H9 (cell line): Measurements from ENCODE around the gene GAS6. TPM values are rescaled to one million over a fixed set of nuclear protein-coding genes. Genes with fewer than 3 reads are reported as not detected.

ENCODE experiments used
- DNase-seq: peaks from one replicate; pipeline ENCODE4 v3.0.0-alpha.2; 2017
- H2AFZ ChIP-seq: one replicate; pipeline ENCODE4 v1.6.1; 2013; ENCODE audit warnings: mild to moderate bottlenecking, low read length, control low read depth, moderate library complexity
- H2AK5ac ChIP-seq: 2 replicates; pipeline ENCODE4 v1.6.1; 2013; ENCODE audit warnings: low read length, control low read depth, mixed read lengths; ENCODE audit not compliant: insufficient read length
- H2BK120ac ChIP-seq: one replicate; pipeline ENCODE4 v1.6.1; 2013; ENCODE audit warnings: low read depth, mild to moderate bottlenecking, low read length, control low read depth, inconsistent platforms; ENCODE audit not compliant: poor library complexity, severe bottlenecking
- H2BK12ac ChIP-seq: 2 replicates; pipeline ENCODE4 v1.6.1; 2013; ENCODE audit warnings: low read length, control low read depth, mixed read lengths, low read depth; ENCODE audit not compliant: insufficient read length
- H2BK15ac ChIP-seq: 2 replicates; pipeline ENCODE4 v1.6.1; 2013; ENCODE audit warnings: low read depth, low read length, control low read depth
- H2BK20ac ChIP-seq: one replicate; pipeline ENCODE4 v1.6.1; 2013; ENCODE audit warnings: low read depth, mild to moderate bottlenecking, low read length, control low read depth, inconsistent platforms; ENCODE audit not compliant: poor library complexity, severe bottlenecking
- H2BK5ac ChIP-seq: 2 replicates; pipeline ENCODE4 v1.6.1; 2013; ENCODE audit warnings: low read length, control low read depth, mixed read lengths; ENCODE audit not compliant: insufficient read length
- H3K14ac ChIP-seq: 2 replicates; pipeline ENCODE4 v1.6.1; 2013; ENCODE audit warnings: low read length, control low read depth; ENCODE audit not compliant: insufficient read depth
- H3K18ac ChIP-seq: 2 replicates; pipeline ENCODE4 v1.6.1; 2013; ENCODE audit warnings: low read depth, mild to moderate bottlenecking, mixed read lengths, low read length, control low read depth; ENCODE audit not compliant: insufficient read length
- H3K23ac ChIP-seq: 2 replicates; pipeline ENCODE4 v1.6.1; 2013; ENCODE audit warnings: low read length, control low read depth, mixed read lengths, low read depth; ENCODE audit not compliant: insufficient read length
- H3K23me2 ChIP-seq: 2 replicates; pipeline ENCODE4 v1.6.1; 2013; ENCODE audit warnings: low read depth, mild to moderate bottlenecking, mixed read lengths, low read length, control low read depth; ENCODE audit not compliant: insufficient read length, poor library complexity, severe bottlenecking
- H3K27ac ChIP-seq: 2 replicates; pipeline ENCODE4 v1.5.1; 2013; ENCODE audit warnings: low read length, control low read depth, mixed read lengths, low read depth; ENCODE audit not compliant: insufficient read length
- H3K27me3 ChIP-seq: 2 replicates; pipeline ENCODE4 v1.6.1; 2013; ENCODE audit warnings: low read length, control low read depth, inconsistent platforms; ENCODE audit not compliant: insufficient read depth
- H3K4ac ChIP-seq: 2 replicates; pipeline ENCODE4 v1.6.1; 2013; ENCODE audit warnings: low read depth, mild to moderate bottlenecking, control low read depth, inconsistent platforms, low read length, moderate library complexity
- H3K4me1 ChIP-seq: 2 replicates; pipeline ENCODE4 v1.6.1; 2013; ENCODE audit warnings: low read length, control low read depth, inconsistent platforms; ENCODE audit not compliant: insufficient read depth
- H3K4me2 ChIP-seq: 2 replicates; pipeline ENCODE4 v1.6.1; 2013; ENCODE audit warnings: low read length, control low read depth, mixed read lengths; ENCODE audit not compliant: insufficient read length, insufficient read depth
- H3K56ac ChIP-seq: 2 replicates; pipeline ENCODE4 v1.6.1; 2013; ENCODE audit warnings: low read depth, mild to moderate bottlenecking, mixed read lengths, low read length, control low read depth; ENCODE audit not compliant: insufficient read length
- H3K79me1 ChIP-seq: 2 replicates; pipeline ENCODE4 v1.6.1; 2013; ENCODE audit warnings: low read depth, mild to moderate bottlenecking, moderate library complexity, low read length, control low read depth, inconsistent platforms; ENCODE audit not compliant: insufficient read depth, poor library complexity, severe bottlenecking
- H3K79me2 ChIP-seq: 2 replicates; pipeline ENCODE4 v1.6.1; 2013; ENCODE audit warnings: low read length, control low read depth, inconsistent platforms; ENCODE audit not compliant: insufficient read depth
- H3K9ac ChIP-seq: 2 replicates; pipeline ENCODE4 v1.6.1; 2013; ENCODE audit warnings: low read length, control low read depth, mixed read lengths; ENCODE audit not compliant: insufficient read length; ENCODE audit errors: extremely low read depth
- H3K9me3 ChIP-seq: one replicate; pipeline ENCODE4 v1.6.1; 2013; ENCODE audit warnings: low read depth, low read length, inconsistent platforms; ENCODE audit not compliant: control insufficient read depth
- H3T11ph ChIP-seq: one replicate; pipeline ENCODE4 v1.6.1; 2013; ENCODE audit warnings: mild to moderate bottlenecking, low read length, control low read depth, inconsistent platforms
- H4K20me1 ChIP-seq: one replicate; pipeline ENCODE4 v1.6.1; 2013; ENCODE audit not compliant: control insufficient read depth, insufficient read length, insufficient read depth
- H4K5ac ChIP-seq: 2 replicates; pipeline ENCODE4 v1.6.1; 2013; ENCODE audit warnings: low read depth, mild to moderate bottlenecking, mixed read lengths, low read length, control low read depth; ENCODE audit not compliant: insufficient read length
- H4K8ac ChIP-seq: replicated peaks from 2 replicates; pipeline ENCODE4 v1.6.1; 2013; ENCODE audit warnings: low read length, control low read depth, mixed read lengths, low read depth; ENCODE audit not compliant: insufficient read length
- H4K91ac ChIP-seq: 2 replicates; pipeline ENCODE4 v1.6.1; 2013; ENCODE audit warnings: low read depth, mild to moderate bottlenecking, moderate library complexity, mixed read lengths, low read length, control low read depth; ENCODE audit not compliant: insufficient read length
- H3K27ac Mint-ChIP-seq, 3 experiments: 2 replicates in 2 of 3; 3 replicates in 1 of 3; pipeline ENCODE4 v1.8.0; 2020 to 2021; ENCODE audit warnings: mixed read lengths in 3 of 3, mild to moderate bottlenecking in 1 of 3, moderate library complexity in 1 of 3
- H3K27me3 Mint-ChIP-seq: 2 replicates; pipeline ENCODE4 v1.8.0; 2021; ENCODE audit warnings: low read depth, mild to moderate bottlenecking, moderate library complexity, mixed read lengths
- H3K36me3 Mint-ChIP-seq, 3 experiments: 2 replicates in 2 of 3; 3 replicates in 1 of 3; pipeline ENCODE4 v1.8.0; 2020 to 2021; ENCODE audit warnings: low read depth in 3 of 3, mixed read lengths in 3 of 3; ENCODE audit not compliant: insufficient read depth in 1 of 3
- H3K4me1 Mint-ChIP-seq, 2 experiments: 2 replicates each; pipeline ENCODE4 v1.8.0; 2020; ENCODE audit warnings: mixed read lengths in 2 of 2
- H3K4me3 Mint-ChIP-seq, 2 experiments: 2 replicates in 1 of 2; 3 replicates in 1 of 2; pipeline ENCODE4 v1.8.0; 2020 to 2021; ENCODE audit warnings: mild to moderate bottlenecking in 2 of 2, mixed read lengths in 2 of 2, moderate library complexity in 1 of 2
- H3K9me3 Mint-ChIP-seq, 2 experiments: 2 replicates in 1 of 2; 3 replicates in 1 of 2; pipeline ENCODE4 v1.8.0; 2020; ENCODE audit warnings: mild to moderate bottlenecking in 2 of 2, mixed read lengths in 2 of 2, moderate library complexity in 1 of 2
- CTCF ChIP-seq: fragments of 200-600 bp; sonication (generic); conservative IDR thresholded peaks from 3 replicates; pipeline ENCODE4 v1.8.0; 2021; ENCODE audit warnings: antibody characterized with exemption, mild to moderate bottlenecking
- WGBS: extraction: QIAGEN DNeasy Blood & Tissue Kit; methylation state at CpG from one replicate; pipeline ENCODE4 v1.1.7; 2013; ENCODE audit warnings: missing lambda C conversion rate, low lambda C conversion rate, mixed read lengths; ENCODE audit not compliant: insufficient read length; ENCODE audit errors: extremely low coverage; 5-methylcytosine and 5-hydroxymethylcytosine counted together
- total RNA-seq: library from RNA; stranded (reverse); gene quantifications from 2 replicates; pipeline ENCODE4 v1.2.1, GENCODE V29; 2021

GAS6 gene
- total RNA-seq, 1 experiment from 2014 or later, result 20.5 TPM

GRCh38 chr13:113901231-113901630 is 37.4 kb upstream of the GAS6 start:
- H3K36me3 Mint-ChIP-seq, result peaks cover 0 to 8% (median 6%) of the 10 kb centered on the region in 3 experiments; a peak in 5 of 7 replicates
- no peaks in the 10 kb centered on the region for H4K20me1 ChIP-seq

More at GRCh38 chr13:113901231-113901630, 37.4 kb upstream of the GAS6 start:
- Mint-ChIP-seq H3K27me3 (peaks cover 5% of the 10 kb centered on the region), H3K9me3 (peaks cover 4 to 11% of the 10 kb centered on the region in 2 experiments; a peak in 4 of 5 replicates), H3K4me1 (peaks cover 3 to 7% of the 10 kb centered on the region in 2 experiments; a peak in 2 of 4 replicates), H3K4me3 (no peak overlapping the region), H3K27ac (no peak overlapping the region)
- Histone ChIP-seq H3K27me3 (no peaks in the 10 kb centered on the region), H3K23ac (no peak overlapping the region), H4K8ac (no peak overlapping the region), H3K27ac (no peak overlapping the region), H4K91ac (no peak overlapping the region), H2AK5ac (no peak overlapping the region), H3K4me1 (no peaks in the 10 kb centered on the region), H2BK20ac (no peak overlapping the region), H3K79me2 (no peaks in the 10 kb centered on the region), H3T11ph (no peak overlapping the region), H3K79me1 (no peaks in the 10 kb centered on the region), H3K14ac (no peak overlapping the region), H2BK120ac (no peak overlapping the region), H3K4me2 (no peak overlapping the region), H3K56ac (no peak overlapping the region), H3K23me2 (no peaks in the 10 kb centered on the region), H3K9ac (no peak overlapping the region), H3K18ac (no peak overlapping the region), H3K9me3 (no peaks in the 10 kb centered on the region), H2BK15ac (no peak overlapping the region), H2BK12ac (no peak overlapping the region), H4K5ac (no peak overlapping the region), H2AFZ (no peak overlapping the region), H2BK5ac (no peak overlapping the region), H3K4ac (no peak overlapping the region)
- no peak for TF ChIP-seq CTCF
- DNase-seq, result no peak
- no CpG with 5 or more reads among the region's 7 CpGs for WGBS
